Rectal smooth muscle tissue (tissue), 1 donor: ENCODE measurements around the gene SYCE3.
"Not testable (repeated sequence)": the region's sequence is repeated elsewhere in the genome, so short reads cannot be mapped to it uniquely, and the experiment has no call there.

Experiments
- H3K27ac ChIP-seq: one replicate; pipeline ENCODE4 v1.7.0; 2013; ENCODE audit warnings: low read depth, low read length, inconsistent platforms
- H3K27me3 ChIP-seq: one replicate; pipeline ENCODE4 v1.7.0; 2013; ENCODE audit warnings: low read length; ENCODE audit not compliant: control insufficient read depth, insufficient read depth
- H3K36me3 ChIP-seq: one replicate; pipeline ENCODE4 v1.7.0; 2013; ENCODE audit warnings: low read length; ENCODE audit not compliant: control insufficient read depth, insufficient read depth
- H3K4me1 ChIP-seq: one replicate; pipeline ENCODE4 v1.7.0; 2013; ENCODE audit warnings: low read length; ENCODE audit not compliant: control insufficient read depth, insufficient read depth
- H3K4me3 ChIP-seq: one replicate; pipeline ENCODE4 v1.7.0; 2013; ENCODE audit warnings: low read length
- H3K9ac ChIP-seq: one replicate; pipeline ENCODE4 v1.7.0; 2013; ENCODE audit warnings: low read length

The SYCE3 gene

GRCh38 chr22:50548921-50549790, 13.6 kb downstream of the SYCE3 start:
- Histone ChIP-seq H3K9ac (no peak overlapping the region), H3K4me1 (no peaks in the 10 kb centered on the region), H3K36me3 (no peaks in the 10 kb centered on the region), H3K4me3 (peak overlapping the region; percentile 44), H3K27ac (no peak overlapping the region), H3K27me3 (peaks cover 19% of the 10 kb centered on the region)

DNA sequence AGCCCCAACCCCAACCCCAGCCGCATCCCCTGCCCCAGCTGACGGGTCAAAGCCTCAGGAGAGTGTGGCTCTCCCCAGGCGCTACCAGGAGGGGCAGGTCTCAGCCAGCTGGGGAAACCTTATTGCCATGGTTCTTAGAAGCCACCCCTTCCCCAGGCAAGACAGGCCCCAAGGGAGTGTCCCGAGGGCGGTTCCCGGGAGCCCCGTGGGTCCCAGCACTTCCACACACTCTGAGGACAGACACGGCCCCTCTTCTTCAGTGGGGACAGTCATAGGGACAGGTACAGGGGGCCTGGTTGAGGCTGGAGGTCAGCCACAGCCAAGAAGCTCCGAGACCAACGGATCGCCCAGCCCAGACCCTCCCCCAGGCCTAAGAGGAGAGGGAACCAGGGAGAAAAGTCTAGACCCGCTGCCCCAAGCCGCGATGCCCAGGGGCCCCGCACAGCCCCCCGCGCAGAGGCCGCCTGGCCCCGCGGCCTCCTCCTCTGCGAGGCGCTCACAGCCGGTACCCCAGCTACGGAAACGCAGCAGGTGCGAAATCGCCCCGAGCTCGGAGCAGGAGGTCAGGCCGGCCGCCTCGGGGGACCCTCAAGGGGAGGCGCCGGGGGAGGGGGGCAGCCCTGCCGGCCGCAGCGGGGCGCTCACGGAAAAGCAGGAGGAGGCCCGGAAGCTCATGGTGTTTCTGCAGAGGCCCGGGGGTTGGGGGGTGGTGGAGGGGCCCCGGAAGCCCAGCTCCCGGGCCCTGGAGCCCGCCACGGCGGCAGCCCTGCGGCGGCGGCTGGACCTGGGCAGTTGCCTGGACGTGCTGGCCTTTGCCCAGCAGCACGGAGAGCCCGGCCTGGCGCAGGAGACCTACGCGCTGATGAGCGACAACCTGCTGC, 14.4 kb downstream of the SYCE3 start:
- Histone ChIP-seq H3K27me3 (peaks cover 19% of the 10 kb centered on the region), H3K27ac (no peak overlapping the region), H3K4me3 (peak overlapping the region; percentile 44), H3K36me3 (no peaks in the 10 kb centered on the region), H3K4me1 (no peaks in the 10 kb centered on the region), H3K9ac (no peak overlapping the region)

- no peaks in the 10 kb centered on the region for H3K4me1 ChIP-seq
- H3K9ac ChIP-seq = no peak overlapping the region
- H3K36me3 ChIP-seq = no peaks in the 10 kb centered on the region
- H3K27ac ChIP-seq = no peak overlapping the region
- no peak overlapping the region for H3K4me3 ChIP-seq
- H3K27me3 ChIP-seq = peaks cover 19% of the 10 kb centered on the region
Observed at GRCh38 chr22:50547263-50547985, 15.3 kb downstream of the SYCE3 start.

- Histone ChIP-seq H3K4me3 (no peak overlapping the region), H3K4me1 (no peaks in the 10 kb centered on the region), H3K9ac (no peak overlapping the region), H3K27me3 (peaks cover 19% of the 10 kb centered on the region), H3K27ac (no peak overlapping the region), H3K36me3 (no peaks in the 10 kb centered on the region)
Observed at GRCh38 chr22:50546326-50547262, 16.1 kb downstream of the SYCE3 start.

- Histone ChIP-seq H3K9ac (no peak within 1 kb of the TSS), H3K27me3 (peaks cover 19% of the 10 kb centered on the region), H3K27ac (no peak within 1 kb of the TSS), H3K4me3 (no peak within 1 kb of the TSS), H3K36me3 (no peaks in the 10 kb centered on the region), H3K4me1 (no peaks in the 10 kb centered on the region)
Observed at GRCh38 chr22:50545522-50546325, 17.0 kb downstream of the SYCE3 start, which contains the start of gene KLHDC7B. Gene KLHDC7B, plus strand, starts transcription at chr22:50545899. Its CDS starts 345 bp downstream, at chr22:50546244.

DNA sequence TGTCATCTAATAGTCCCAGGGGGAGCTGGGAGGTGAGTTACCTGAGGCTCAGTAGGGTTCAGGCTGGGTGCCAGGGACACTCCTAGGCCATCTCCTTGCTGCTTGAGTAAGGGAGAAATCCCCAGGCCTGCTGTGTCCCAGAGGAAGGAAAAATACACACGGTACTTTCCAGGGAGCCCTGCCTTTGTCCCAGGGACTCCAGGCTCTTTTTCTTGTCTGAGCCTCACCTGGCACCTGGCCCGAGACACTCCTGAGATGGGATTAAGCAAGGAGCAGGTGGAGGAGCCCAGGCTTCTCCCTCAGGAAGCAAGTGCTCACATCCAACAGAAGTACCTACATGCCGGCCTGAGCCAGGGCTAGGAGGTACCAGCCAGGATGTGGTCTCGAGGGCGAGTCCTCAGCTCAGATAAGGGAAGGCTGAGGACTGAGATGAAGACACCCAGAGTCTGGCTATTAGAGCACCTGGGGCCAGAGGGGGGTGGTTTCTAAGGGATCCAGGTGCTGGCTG, 17.9 kb downstream of the SYCE3 start:
- peaks cover 19% of the 10 kb centered on the region for H3K27me3 ChIP-seq
- no peak overlapping the region for H3K4me3 ChIP-seq
- no peaks in the 10 kb centered on the region for H3K4me1 ChIP-seq
- no peak overlapping the region for H3K27ac ChIP-seq
- H3K9ac ChIP-seq = no peak overlapping the region
- no peaks in the 10 kb centered on the region for H3K36me3 ChIP-seq

- Histone ChIP-seq H3K9ac (no peak overlapping the region), H3K4me3 (no peak overlapping the region), H3K36me3 (no peaks in the 10 kb centered on the region), H3K4me1 (no peaks in the 10 kb centered on the region), H3K27me3 (peaks cover 17% of the 10 kb centered on the region), H3K27ac (no peak overlapping the region)
Observed at GRCh38 chr22:50544078-50544745, 18.5 kb downstream of the SYCE3 start.

DNA sequence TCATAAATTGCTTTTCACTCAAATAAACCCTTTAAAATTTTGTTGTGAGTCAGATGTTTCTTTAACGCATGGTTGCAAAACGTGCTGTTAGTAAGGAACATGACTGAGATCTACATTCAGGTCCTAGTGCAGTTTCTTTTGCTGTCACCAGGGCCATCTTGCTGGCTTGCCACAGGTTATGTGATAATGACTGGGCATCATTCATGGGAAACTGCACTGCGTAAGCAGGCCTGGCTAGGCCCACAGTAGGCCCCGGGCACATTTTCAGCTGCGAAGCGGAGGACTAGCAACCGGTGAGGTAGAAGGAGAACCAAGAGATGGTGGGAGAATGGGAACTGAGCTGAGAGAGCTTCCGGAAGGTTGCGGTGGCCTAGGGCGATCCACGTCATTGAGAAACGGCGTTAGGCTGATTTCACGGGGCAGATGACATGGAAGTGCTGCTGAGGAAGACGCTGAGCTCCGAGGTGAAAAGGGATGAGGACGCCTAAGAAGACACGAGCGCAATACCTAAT, 20.2 kb downstream of the SYCE3 start:
- Histone ChIP-seq H3K27ac (no peak overlapping the region), H3K9ac (no peak overlapping the region), H3K4me3 (no peak overlapping the region), H3K27me3 (peaks cover 6% of the 10 kb centered on the region), H3K4me1 (no peaks in the 10 kb centered on the region), H3K36me3 (no peaks in the 10 kb centered on the region)

DNA sequence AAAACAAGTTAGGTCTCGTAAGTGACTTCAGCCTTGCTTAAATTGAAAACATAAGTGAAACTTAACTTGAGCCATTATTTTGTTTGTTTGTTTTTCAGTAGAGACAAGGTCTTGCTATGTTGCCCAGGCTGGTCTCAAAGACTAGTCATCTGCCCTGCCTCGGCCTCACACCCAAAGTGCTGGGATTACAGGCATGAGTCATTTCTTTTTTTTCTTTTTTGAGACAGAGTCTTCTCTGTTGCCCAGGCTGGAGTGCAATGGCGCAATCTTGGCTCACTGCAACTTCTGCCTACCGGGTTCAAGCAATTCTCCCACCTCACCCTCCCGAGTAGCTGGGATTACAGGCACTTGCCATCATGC, 21.1 kb downstream of the SYCE3 start:
- H3K27ac ChIP-seq, H3K9ac ChIP-seq, H3K4me1 ChIP-seq, H3K27me3 ChIP-seq, H3K4me3 ChIP-seq, H3K36me3 ChIP-seq: not testable (repeated sequence)

- Histone ChIP-seq H3K36me3 (no peaks in the 10 kb centered on the region), H3K9ac (no peak overlapping the region), H3K4me3 (no peak overlapping the region), H3K27me3 (no peaks in the 10 kb centered on the region), H3K4me1 (no peaks in the 10 kb centered on the region), H3K27ac (no peak overlapping the region)
Observed at GRCh38 chr22:50540381-50540780, 22.3 kb downstream of the SYCE3 start.
